ENCODE measurements around the gene COL1A1.

The COL1A1 gene

DNA sequence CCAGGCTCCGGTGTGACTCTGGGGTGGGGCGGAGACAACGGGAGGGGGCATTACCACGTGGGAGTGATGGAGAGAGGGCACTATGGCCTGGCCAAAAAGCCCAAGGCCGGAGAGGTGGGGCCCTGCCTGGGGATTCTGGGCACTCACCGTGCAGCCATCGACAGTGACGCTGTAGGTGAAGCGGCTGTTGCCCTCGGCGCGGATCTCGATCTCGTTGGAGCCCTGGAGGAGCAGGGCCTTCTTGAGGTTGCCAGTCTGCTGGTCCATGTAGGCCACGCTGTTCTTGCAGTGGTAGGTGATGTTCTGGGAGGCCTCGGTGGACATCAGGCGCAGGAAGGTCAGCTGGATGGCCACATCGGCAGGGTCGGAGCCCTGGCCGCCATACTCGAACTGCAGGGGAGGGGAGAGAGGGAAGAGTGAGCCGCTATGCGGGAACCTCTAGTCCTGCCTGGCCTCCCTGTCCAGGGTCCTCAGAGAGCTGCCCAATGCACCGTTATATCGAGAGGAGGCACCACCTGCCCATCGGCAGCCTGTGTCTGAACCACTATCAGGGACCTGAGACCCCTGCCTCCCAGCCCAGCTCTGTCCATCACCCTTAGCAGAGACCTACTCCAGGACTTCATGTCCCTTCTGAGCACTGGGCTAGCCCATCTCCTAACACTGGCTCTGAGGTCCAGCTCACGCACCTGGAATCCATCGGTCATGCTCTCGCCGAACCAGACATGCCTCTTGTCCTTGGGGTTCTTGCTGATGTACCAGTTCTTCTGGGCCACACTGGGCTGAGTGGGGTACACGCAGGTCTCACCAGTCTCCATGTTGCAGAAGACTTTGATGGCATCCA, 15.6 kb downstream of the COL1A1 start:
- DNase-seq, result no peak

DNA sequence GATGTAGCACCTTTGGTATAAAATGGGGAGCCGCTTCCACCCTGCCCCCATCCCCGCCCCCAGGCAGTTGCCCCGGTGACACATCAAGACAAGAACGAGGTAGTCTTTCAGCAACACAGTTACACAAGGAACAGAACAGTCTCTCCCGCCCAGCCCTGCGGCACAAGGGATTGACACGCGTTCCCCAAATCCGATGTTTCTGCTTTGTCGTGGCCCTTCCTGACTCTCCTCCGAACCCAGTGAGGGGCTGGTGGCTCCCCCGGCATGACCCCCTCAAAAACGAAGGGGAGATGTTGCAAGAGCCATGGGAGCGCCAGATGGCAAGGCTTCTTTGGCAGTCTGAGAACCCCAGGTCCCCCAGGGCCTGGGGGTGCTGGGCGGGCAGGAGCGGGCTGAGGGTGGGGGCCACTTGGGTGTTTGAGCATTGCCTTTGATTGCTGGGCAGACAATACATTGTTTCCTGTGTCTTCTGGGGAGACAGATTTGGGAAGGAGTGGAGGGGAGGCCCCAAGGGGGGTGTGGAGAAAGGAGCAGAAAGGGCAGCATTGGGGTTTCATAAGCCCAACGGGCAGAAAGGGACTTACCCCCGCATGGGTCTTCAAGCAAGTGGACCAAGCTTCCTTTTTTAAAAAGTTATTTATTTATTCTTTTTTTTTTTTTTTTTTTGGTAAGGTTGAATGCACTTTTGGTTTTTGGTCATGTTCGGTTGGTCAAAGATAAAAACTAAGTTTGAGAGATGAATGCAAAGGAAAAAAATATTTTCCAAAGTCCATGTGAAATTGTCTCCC, 16.6 kb downstream of the COL1A1 start:
- no peak for DNase-seq

DNA sequence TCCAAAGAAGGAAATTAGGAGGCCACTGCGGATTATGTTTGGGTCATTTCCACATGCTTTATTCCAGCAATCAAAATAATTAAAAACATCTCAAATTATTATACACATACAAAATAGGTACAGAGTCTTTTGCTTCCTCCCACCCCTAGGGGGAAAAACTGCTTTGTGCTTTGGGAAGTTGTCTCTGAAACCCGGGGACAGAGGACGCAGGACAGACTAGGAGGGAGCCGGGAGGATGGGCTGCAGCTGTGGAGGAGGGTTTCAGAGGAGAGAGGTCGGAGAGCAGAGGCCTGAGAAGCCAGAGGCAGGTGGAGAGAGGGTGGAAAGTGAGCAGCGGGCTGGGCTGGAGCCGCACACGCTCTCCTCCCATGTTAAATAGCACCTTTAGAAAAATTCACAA, 17.4 kb downstream of the COL1A1 start:
- DNase-seq, result no peak

DNA sequence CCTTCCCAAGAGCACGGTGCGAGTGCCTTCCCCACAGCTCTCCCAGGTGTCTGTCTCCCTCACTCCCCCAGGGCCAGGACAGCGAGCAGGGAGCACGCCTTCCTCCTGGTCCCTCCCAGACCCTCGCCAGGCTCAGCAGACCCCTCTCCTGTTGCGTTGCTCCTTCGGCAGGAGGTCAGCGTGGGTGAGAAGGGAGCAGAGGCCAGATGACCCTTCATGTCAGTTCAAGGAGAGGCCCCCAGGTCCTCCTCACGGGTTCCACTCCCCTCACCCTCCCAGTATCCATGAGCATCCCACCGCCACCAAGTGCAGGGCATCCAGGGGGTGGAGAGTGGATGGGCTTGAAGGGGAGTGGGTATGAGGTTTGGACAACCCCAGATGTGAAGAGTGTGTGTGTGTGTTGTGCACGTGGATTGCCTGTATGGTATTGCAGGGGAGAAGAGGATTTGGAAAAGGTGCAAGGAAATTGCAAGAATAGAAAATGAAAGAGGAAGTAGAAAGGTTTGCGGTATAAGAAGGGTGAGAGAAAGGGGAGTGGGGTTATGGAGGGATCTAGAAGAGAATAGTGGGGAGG, 17.9 kb downstream of the COL1A1 start:
- DNase-seq, result no peak

DNA sequence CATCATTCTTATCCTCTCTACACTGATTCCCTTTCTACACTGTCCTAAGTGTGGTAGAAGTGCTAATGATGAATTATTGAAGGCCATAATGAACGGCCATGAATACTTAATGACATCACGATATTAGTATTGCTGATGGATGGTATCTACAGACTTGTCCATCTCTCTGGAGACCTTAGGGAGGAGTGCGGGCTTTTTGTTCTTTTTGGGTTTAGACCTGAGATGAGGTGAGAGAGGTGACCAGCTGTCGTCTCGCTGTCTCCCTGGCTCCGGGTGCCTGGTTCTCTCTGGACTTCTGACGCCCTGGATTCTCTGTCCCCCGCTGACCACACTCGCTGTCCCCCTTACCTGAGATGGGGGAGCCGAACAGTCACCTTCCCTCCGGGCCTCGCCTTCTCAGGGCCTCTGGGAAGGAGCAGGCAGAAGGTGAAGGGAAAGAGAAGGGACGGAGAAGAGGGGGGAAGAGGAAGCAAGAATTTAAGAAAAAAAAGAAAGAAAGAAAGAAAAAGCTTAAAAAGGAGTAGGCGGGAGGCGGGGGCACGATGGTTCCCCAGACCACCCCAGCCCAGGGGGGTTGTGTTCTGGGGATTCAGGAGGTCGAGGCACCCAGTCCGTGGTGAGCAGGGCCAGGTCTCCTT, 18.5 kb downstream of the COL1A1 start:
- DNase-seq, result no peak

DNA sequence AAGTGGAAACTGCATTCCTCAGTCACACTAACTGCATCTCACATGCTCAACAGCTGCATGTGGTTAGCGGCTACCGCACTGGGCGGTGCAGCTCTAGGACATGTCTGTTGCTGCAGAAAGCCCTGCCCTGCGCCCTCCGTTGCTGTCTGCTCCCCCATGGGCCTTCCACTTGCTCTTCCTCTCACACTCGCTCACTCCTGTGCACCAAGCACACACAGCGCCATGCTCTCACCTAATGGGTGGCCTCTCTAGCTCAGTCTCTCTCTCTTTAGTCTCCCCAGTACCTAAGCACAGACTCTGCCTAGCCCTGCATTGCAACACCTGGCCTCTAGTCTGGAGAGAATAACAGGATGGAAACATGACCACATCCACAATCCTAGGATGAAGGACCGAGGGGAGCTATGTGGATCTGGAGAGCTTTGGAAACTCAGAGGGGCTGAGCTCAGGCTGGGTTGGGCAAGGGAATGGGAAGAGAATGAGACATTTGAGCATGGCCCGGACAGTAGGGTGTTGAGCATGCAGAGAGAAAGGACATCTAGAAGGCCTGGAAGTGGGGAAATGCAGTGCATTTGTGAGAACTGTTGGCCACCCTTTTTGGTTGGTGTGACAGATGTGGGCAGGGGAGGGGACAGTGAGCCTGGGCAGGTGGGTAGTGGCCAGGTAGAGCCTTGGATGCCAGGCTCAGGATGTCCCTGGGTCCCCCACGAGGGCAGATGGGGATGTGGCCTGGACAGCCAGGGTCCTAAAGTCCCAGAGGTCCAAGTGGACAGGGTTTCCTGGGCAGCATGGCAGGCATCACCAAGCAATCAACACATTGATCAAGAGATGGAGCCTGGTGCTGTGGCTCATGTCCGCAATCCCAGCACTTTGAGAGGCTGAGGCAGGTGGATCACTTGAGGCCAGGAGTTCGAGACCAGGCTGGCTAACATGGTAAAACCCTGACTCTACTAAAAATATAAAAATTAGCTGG, 19.6 kb downstream of the COL1A1 start:
- no peak for DNase-seq

DNA sequence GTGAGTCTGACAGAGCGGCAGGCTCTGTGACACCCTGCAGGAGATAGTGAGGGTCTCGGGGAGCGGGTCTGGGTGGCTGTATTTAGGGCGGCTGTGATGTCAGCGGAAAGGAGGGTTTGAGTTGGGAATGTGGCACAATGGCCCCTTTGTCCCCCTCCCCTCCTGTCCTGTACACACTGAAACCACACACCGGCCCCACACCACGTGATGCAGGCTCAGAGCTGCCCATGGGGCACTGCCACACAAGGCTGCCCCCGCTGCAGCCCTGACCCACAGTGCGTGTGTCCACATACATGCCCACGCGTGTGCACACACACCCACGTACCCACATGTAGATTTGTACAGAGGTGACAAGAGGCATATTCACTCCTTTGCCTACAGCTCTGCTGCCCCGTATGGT, 20.3 kb downstream of the COL1A1 start:
- DNase-seq, result no peak

DNA sequence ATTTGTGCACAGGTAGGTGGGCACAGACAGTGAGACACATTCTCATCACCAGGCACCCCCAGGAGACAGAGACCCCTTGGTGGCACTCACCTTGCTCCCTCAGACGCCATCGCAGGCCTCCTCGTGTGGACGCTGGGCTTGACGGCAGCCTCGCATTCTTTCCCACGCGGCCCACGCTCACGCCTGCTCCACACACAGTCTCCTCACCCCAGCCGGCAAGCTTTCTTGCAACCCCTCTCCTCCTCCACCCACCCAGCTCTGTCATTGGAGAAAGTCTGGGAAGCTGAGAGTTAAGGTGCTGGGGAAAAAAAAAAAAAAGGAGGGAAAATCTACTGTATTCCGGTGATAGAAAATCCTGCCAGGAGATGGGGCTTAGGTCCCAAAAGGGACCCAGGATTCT, 20.8 kb downstream of the COL1A1 start:
- DNase-seq, result no peak

DNA sequence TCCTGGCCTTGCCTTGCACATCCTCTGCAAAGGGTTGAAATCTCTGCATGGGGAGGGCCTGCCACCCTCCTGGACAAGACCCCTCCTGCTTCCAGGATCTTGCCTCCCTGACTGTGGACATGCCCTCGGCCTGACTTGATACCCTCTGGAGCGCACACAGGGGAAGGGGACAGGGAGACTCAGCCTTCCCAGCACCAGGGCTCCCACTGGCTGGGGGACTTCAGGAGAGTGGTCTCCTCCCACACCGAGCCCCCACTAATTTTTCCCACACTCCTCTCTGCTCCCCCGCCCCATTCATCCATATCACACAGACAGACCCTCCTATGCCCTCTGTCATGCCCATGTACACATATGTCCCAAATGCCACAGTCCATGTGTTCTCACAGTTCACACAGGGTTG, 21.3 kb downstream of the COL1A1 start:
- no peak for DNase-seq

DNA sequence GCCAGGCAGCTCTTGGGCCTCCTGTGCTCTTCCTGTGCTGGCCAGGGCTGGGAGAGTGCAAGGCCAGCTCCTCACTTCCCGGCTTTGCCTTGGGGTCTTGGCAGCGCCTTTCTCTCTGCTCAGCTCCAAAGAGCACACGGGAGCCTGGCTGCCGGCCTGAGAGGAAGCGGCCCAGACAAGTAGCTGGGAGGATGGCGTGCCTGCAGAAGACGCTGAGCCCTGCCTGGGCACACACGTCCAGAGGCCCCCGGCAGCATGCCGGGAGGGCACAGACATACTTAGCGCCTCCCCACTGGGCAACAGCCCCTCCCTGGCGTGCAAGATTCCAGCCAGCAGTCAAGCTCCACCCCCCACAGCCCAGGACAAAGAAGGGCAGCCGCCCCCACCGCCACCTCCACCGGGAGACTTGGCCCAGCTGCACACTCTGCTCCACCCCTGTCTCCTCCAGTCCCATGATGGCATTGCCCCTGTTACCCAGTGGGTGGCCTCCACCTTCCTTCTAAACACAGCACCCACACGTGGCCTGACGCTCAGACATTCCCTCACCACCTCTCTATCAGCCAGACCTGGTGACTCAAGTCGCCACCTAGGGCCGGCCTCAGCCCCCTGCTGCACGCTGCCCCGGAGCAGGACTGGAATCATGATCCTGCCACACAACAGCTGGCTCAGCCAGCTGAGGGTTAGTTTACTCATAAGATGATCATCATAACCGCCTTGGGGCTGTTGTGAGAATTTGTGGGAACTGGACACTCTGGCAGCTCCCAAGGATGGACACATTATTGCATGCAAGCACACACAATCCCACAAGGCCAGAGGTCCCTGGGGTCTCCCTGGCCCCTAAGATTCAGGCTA, 23.2 kb downstream of the COL1A1 start:
- DNase-seq, result no peak

DNA sequence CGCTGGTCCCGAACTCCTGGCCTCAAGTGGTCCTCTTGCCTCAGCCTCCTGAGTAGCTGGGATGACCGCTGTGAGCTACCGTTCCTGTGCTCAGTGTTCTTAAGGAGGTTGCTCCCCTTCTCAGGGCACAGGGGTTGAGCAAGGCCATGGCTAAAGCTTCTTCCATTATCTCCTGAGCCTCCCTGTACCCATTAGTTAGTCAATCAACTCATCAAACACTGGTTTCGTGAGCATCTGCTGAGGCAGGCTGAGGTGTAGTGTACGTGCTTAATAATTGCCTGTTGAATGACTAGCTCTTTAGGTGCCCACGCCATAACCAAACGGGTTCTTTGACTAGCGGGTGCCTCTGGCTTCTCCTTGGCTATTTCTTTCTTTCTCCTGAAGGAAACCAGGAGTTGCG, 24.0 kb downstream of the COL1A1 start:
- DNase-seq, result no peak

DNA sequence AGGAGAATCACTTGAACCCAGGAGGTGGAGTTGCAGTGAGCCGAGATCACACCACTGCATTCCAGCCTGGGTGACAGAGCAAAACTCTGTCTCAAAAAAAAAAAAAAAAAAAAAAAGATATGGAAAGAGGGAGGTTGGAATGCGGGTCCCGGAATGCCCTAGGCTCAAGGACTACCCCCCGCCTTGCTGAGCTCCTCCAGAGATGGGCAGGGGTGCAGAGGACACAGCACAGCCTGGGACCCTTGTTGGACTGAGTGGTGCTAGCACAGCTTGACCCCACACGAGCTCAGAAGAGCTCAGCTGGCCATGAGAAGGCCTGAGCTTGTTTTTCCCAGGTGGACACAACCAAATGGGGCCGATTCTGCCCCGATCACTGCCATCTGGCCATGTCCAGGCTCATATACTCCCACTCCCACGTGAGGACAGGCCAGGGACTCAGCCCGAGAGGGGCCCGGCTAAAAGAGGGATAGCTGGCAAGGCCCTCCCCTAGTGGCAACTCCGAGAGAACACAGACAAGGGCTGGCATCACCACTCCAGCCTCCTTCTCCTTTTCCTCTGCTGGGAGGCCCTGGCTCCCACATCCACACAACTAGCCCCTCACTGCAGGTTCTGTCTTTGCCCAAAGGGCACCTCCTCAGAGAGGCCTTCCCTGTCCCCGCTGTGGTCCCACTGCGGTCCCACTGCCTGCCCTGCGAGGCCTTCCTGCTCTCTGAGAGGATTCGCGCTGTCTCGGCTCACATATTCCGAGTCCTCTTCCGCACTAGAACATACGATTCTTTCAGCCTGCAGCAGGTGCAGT, 24.7 kb downstream of the COL1A1 start:
- no peak for DNase-seq

DNA sequence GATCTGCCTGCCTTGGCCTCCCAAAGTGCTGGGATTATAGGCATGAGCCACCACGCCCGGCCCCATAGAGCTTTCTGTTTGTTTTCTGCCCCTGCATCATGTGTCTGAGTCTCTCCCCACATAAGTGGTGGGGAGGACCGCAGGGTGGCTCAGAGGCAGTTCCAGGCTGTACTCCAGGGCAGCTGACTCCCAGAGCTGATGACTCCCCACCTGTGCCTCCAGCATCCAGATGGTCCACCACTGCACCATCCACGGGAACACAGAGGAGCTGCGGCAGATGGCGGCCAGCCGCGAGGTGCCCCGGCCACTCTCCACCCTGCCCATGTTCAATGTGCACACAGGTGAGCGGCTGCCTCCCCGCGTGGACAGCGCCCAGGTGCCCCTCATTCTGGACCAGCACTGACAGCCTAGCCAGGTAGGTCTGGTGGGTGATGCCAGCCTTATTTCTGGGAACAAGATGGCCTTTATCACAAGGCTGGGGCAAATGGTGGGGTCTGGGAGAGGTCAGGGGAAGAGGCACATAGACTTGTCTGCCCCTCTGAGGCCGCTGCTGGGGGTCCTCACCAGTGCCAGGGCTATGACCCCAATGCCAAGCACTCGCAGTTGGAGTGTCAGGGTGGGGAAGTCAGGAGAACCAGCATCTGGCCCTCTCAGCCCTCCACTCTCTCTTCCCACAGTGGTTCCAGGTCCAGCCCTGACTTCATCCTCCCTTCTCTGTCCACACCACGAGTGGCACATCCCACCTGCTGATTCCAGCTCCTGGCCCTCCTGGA, 26.2 kb downstream of the COL1A1 start:
- DNase-seq, result no peak

DNA sequence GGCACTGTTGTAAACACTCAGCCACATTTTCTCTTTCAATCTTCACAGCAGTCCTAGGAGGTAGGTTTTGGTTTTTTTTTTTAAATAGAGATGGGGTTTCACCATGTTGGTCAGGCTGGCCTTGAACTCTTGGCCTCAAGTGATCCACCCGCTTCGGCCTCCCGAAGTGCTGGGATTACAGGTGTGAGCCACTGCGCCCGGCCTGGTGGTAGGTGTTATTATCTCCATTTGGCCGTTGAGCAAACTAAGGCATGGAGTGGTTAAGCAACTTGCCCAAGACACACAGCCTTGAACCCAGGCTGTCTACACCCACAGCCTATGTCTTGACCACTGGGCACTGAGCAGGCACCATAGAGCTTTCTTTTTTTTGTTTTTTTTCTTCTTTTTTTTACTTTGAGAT, 27.0 kb downstream of the COL1A1 start:
- no peak for DNase-seq

DNA sequence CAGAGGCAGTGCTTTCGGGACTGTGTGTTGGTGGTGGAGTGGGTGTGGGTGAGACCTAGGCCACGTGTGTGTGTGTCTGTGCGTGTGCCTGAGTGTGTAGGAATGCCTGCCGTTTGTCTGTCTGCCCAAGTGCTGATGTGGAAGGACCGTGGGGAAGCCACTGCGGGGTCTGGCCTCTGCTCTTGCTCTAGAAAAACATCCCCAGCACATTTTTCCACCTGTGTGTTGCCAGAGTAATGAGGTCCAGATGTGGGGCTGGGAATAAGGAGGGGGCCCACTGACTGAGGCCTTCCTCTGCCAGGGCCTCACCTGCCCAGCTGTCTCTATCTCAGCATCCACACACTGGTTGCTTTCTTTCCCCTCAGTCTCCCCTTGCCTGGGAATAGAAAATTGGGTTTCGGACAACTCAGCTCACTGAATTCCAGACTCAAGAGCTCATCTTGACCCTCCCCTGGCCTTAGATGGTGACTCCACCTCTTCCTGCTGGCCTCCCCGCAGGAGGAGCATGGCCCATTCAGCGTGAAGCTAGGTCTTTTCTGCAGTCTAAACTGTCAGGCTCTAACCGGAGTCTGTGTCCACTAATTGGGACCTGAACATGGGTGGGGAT, 28.0 kb downstream of the COL1A1 start:
- no peak for DNase-seq

DNA sequence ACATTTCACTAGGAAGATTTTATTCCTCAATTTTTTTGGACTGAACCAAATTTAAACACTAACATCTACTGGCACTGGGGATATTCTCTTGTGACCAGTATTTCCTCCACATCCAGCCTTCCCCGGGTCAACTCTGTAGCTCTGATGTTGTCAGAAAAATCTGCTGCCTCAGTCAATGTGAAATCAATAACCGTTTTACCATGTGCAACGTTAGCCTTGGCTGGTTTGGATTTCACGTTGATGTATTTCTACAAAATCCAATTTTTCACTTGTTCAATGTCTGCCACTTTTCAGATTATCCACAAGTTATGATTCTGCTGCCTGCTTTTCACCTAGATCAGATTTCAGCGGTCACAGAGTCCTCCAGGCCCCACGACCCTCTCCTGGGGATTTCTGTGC, 28.5 kb downstream of the COL1A1 start:
- DNase-seq, result no peak

DNA sequence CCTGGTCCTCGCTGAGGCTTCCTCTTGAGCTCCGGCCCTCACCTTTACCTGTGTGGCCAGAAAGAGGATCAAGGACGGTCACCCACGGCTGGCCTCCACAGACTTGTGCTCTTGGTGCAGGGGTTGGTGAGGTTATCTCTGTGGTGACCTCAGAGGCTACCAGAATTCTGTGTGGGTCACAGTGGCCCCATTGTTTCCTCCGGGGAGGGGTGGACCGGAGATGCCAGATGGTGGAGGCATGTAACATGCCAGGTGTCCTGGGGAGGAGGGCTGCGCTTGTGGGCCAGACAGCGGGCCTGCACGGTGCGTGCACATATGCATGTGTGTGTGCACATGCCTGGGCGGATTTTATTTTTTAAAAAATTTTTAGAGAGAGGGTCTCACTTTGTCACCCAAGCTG, 29.3 kb downstream of the COL1A1 start:
- no peak for DNase-seq

DNA sequence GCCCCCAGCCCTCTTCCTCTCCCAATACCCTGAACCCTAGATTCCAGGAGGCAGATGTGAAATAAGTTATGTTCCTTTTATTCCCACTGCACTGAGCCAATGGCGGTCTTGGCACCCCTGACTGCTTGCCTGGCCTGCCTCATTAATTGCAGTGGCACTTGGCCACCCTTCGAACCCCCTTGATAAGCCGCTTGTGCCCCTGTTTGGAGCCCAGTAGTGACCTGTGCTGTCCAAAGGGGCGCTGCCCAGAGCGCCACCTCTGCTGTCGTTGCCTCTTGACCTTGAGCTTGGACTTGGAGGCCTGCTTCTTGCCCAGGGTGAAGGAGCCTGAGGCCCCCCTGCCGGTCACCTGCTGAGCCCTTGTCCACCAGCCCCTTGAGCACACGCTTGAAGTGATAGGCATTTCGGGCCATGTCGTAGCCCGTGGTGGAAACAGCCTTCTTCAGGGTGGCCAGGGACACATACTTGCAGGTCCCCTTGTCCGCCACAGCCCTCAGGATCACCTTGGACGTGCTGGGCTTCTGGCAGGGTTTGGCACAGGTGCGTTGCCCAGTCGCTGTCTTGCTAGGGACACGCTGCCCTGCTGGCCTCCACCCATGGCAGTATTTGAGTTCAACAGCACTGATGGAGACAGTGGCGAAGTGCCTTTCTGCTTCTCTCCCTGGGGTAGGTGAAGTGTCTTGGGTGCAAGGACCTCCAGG, 29.9 kb downstream of the COL1A1 start:
- no peak for DNase-seq
